GM12892 (cell line): Measurements from ENCODE around the gene CDH22.

ENCODE experiments used
- POLR2A ChIP-seq: IDR thresholded peaks from 2 replicates; pipeline ENCODE4 v1.6.1; 2011; ENCODE audit warnings: low read depth, low read length, control low read depth
- POLR2AphosphoS5 ChIP-seq: IDR thresholded peaks from 2 replicates; pipeline ENCODE4 v1.6.1; 2011; ENCODE audit warnings: low read depth, low read length, control low read depth
- TAF1 ChIP-seq: IDR thresholded peaks from 2 replicates; pipeline ENCODE4 v1.6.1; 2011; ENCODE audit warnings: low read depth, mild to moderate bottlenecking, control low read depth, low read length, borderline replicate concordance

DNA sequence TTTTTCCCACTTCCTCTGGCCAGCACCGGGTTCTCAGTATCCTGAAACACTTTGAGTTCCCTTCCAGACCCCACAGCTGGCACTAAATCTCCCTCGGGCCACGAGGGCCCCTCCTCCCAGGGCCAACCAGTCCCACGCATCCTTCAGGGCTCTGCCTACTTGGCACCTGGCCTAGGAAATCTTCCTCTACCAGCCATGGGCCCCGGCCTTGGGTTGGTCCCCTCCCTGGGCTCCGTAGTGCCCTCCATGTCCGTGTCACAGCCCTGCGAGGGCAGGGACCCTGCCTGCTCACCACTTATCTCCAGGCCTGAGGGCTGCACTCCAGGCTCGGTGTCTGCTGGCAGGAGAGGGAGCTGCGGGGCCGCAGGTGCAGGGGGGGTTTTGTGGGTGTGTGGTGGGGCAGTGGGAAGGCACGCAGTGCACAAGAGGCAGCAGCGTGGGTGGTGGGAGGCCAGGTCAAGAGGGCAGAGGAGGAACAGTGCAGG lies 48.8 kb upstream of the CDH22 start:
- no peak for TF ChIP-seq POLR2AphosphoS5
- TF ChIP-seq POLR2A = no peak; the same call in 1 of the 2 replicates
- TF ChIP-seq TAF1 = no peak
